Measurements from ENCODE around the gene CCR5AS.

The CCR5AS gene

DNA sequence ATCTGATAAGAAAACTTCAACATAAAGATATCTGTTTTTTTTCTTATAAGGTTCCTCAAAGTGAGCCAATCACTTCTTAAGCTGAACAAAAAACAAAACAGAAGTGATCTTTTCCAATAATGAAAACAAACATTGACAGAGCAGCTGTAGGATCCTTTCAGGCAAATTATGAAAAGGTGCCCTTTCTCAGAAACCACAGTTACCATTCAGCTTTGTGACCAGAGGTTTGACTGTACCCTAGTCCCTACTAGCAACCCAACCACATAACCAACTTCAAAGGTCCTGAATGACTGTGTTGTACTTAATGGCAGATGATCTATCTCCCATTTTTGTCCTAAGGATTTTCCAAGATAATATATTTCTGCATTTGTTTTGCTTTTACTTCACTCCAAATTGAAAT lies 92.3 kb downstream of the CCR5AS start:
- DNase-seq (ENCODE audit: low read depth in 2 of 2), result no peak

Data from stimulated activated CD8-positive, alpha-beta memory T cell treated with anti-CD3 and anti-CD28 coated beads, Interleukin-2, amount 100 ng/mL, for 48 hours (primary cell).